Measurements from ENCODE around the gene MTA2. TPM values are rescaled to one million over a fixed set of nuclear protein-coding genes. Genes with fewer than 3 reads are reported as not detected.
A peak's percentile ranks its signal among the peaks of the same experiment; 100 is the strongest.
"Not testable (repeated sequence)": the region's sequence is repeated elsewhere in the genome, so short reads cannot be mapped to it uniquely, and the experiment has no call there.

MTA2 gene
- total RNA-seq, 2 experiments from 2014 or later, result 231 to 233 TPM

DNA sequence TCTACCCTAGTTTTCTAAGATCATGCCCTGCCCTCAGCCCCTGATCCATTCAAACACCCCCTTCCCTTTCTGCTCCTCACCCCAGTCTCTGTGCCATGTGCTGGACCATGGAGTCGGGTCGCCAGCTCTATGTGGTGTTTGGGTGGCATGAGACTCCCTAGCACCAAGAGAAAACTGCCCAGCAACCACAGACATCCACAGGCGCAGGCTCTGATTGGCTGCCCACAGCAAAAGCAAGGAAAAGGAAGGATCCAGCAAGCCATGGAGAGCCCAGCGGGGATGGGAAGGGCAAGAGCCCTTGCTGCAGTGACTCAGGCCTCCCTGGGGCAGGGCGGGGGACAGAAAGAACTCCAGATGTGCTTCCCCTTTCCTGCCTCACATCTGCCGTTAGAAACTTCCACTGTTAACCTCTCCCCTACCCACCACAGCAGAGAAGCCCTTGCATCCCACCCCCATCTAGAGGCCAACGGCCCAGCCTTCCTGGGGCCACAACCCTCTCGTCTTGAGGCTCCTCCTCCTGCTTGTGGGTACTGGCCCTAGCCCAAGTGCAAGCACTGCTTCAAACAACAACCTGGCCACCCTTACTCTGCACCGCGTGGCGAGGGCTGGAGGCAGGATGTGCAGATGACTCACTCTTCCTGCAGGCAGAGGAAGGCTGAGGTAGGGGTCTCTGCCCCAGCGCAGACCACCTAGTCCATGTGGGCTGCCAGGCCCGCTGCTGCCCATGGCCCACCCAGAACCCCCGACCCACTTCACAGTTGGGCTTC lies 45.4 kb downstream of the MTA2 start:
- no peaks in the 10 kb centered on the region for H3K9me3 Mint-ChIP-seq
- POLR2A ChIA-PET, result interaction anchor here (0.6 to 7.2 kb wide), 18 partner anchors 11 to 368 kb away, joined by 4 to 97 read pairs (median 6); partner anchors contain the start of genes AHNAK, C11orf98, CSKMT and EEF1G
- peaks cover 82% of the 10 kb centered on the region for H3K4me1 Mint-ChIP-seq
- peak overlapping the region; percentile 79 for H3K4me3 Mint-ChIP-seq
- peak; percentile 79 for ATAC-seq (ENCODE audit: low read depth)
- H3K27me3 Mint-ChIP-seq, result no peaks in the 10 kb centered on the region
- DNase-seq, result peak; percentile 87
- peaks cover 12% of the 10 kb centered on the region for H3K36me3 Mint-ChIP-seq
- peak overlapping the region; percentile 97 for H3K27ac Mint-ChIP-seq

- H3K4me3 Mint-ChIP-seq, result peak overlapping the region; percentile 79
- peak overlapping the region; percentile 97 for H3K27ac Mint-ChIP-seq
- ATAC-seq (ENCODE audit: low read depth), result peak; percentile 8
- peaks cover 81% of the 10 kb centered on the region for H3K4me1 Mint-ChIP-seq
- H3K36me3 Mint-ChIP-seq, result peaks cover 12% of the 10 kb centered on the region
- no peaks in the 10 kb centered on the region for H3K9me3 Mint-ChIP-seq
- peak; percentile 58 for DNase-seq
- POLR2A ChIA-PET, result interaction anchor here (0.7 to 7.2 kb wide), 13 partner anchors 10 to 1715 kb away, joined by 3 to 97 read pairs (median 5); partner anchors contain the start of genes AHNAK, C11orf98, CSKMT and EEF1G
- peaks cover 4% of the 10 kb centered on the region for H3K27me3 Mint-ChIP-seq
Observed at GRCh38 chr11:62555464-62556107, 46.1 kb downstream of the MTA2 start.

DNA sequence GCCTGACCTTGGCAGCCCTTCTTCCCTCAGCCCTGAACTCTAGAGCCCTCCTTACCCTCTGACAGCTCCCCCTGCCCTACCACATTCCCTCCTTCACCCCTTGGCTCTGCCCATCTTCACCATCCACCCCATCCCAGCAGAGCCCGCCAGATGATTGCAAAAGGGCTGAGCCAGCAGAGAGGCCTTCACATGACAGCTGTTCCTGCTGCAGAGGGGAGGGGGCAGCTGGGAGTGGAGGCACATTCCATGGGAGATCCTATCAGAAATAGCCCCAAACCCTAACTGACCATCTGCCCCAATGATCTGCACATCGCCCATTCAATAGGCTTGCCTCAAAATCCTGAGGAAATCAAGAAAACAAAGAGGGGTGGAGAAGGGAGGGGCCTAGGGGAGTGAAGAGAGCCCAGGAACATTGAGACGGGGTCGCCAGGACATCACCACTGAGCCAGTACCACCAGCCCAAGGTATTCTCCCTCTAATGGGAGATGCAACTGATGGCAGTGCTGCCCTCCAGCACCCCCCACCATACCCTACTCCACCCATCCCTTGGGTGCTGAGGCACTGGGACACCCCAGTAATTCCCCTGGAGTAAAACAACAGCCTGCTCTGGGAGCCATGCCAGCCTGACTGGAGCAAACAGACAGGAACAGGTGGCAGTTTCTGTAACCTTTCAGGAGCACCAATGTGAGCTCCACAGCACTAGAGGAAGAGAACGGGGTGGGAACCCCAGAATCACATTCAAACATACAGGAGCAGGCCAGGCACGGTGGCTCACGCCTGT lies 47.1 kb downstream of the MTA2 start:
- peaks cover 74% of the 10 kb centered on the region for H3K4me1 Mint-ChIP-seq
- POLR2A ChIA-PET, result interaction anchor here (1.0 to 7.2 kb wide), 9 partner anchors 9 to 287 kb away, joined by 3 to 97 read pairs (median 8); partner anchors contain the start of genes AHNAK, C11orf98, CSKMT and INTS5
- DNase-seq (no peak), ATAC-seq (ENCODE audit: low read depth) (no peak)
- H3K27me3 Mint-ChIP-seq, result peaks cover 14% of the 10 kb centered on the region
- peak overlapping the region; percentile 24 for H3K4me3 Mint-ChIP-seq
- peak overlapping the region; percentile 97 for H3K27ac Mint-ChIP-seq
- H3K36me3 Mint-ChIP-seq, result peaks cover 7% of the 10 kb centered on the region
- H3K9me3 Mint-ChIP-seq, result no peaks in the 10 kb centered on the region

GRCh38 chr11:62553839-62554361 lies 47.8 kb downstream of the MTA2 start:
- Mint-ChIP-seq H3K4me3 (no peak overlapping the region), H3K9me3 (no peaks in the 10 kb centered on the region), H3K27ac (peak overlapping the region; percentile 97), H3K4me1 (peaks cover 69% of the 10 kb centered on the region), H3K27me3 (peaks cover 20% of the 10 kb centered on the region), H3K36me3 (peaks cover under 1% of the 10 kb centered on the region)
- DNase-seq (no peak), ATAC-seq (ENCODE audit: low read depth) (no peak)
- POLR2A ChIA-PET, result interaction anchor here (1.0 to 7.2 kb wide), 6 partner anchors 9 to 126 kb away, joined by 5 to 97 read pairs (median 10); partner anchors contain the start of genes AHNAK, EEF1G, INTS5 and MTA2

DNA sequence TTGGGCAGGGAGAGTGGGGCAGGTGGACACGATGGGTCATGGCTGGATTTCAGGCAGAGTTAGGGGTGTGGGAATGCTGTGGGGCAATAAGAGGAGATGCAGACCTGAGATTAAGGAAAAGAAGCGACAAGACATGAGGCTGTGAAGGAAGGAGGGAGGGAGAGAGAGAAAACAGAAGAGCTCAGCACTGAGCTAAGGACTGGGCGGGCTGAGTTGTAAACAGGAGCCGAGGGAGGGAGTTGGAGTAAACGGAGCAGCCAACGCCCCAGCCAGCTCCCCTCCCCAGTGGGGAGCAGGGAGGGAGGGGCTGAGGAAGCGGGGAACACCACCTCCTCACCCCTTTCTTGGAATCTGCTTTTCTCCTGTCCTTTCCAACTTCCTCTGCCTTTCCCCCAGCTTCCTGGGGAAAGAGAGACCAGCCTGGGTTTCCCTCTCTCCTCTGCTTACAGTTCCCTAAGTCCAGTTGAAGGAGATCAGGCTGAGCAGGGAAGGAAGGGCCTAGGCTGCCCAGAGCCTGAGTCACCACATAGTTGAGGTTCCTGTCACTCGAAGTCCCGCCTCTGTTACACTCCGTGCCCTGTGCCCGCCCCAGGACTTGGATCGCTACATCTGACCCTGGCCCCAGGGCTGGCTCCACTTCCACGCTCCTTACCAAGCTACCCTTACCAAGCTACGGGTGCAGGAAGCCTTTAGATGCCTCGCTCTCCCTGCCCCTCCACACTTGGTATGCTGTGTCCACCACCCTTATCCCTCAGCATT lies 48.4 kb downstream of the MTA2 start:
- peak overlapping the region; percentile 97 for H3K27ac Mint-ChIP-seq
- peaks cover 27% of the 10 kb centered on the region for H3K27me3 Mint-ChIP-seq
- DNase-seq (peak; percentile 70), ATAC-seq (ENCODE audit: low read depth) (peak; percentile 8)
- H3K9me3 Mint-ChIP-seq, result no peaks in the 10 kb centered on the region
- POLR2A ChIA-PET, result interaction anchor here (0.7 to 7.2 kb wide), 10 partner anchors 8 to 151 kb away, joined by 3 to 97 read pairs (median 6); partner anchors contain the start of genes AHNAK, C11orf98, CSKMT and EEF1G
- peaks cover 67% of the 10 kb centered on the region for H3K4me1 Mint-ChIP-seq
- H3K4me3 Mint-ChIP-seq, result peak overlapping the region; percentile 54
- no peaks in the 10 kb centered on the region for H3K36me3 Mint-ChIP-seq

DNA sequence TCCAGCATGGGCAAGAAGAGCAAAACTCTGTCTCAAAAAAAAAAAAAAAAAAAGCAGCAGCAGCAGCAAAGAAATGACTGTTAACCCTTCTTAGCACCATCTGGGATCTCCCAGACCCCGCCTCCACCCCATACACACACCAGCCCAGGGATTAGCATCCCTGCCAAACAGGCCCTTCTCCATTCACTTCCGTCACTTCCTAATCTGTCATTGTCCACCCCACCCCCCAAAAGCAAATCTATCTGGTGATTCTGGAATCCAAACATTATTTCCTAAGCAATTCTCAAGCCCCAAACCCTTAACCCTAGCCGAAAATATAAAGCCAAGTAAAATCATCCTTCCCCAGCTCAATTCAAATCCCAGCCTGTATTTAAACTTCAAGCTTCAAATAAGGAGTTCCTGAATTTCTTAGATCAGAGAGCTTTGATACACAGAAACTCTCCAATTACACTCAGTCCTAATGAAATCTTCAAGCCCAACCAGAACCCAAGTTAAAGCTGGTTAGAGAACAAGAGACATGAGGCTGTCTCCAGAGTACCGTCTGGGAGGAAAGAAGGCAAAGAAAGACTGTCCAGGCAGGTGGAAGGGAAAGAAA lies 49.1 kb downstream of the MTA2 start:
- H3K4me3 Mint-ChIP-seq, result peak overlapping the region; percentile 54
- POLR2A ChIA-PET, result interaction anchor here (0.6 to 7.2 kb wide), 15 partner anchors 7 to 329 kb away, joined by 3 to 97 read pairs (median 5); partner anchors contain the start of genes AHNAK, B3GAT3, C11orf98 and CSKMT
- H3K36me3 Mint-ChIP-seq, result no peaks in the 10 kb centered on the region
- no peaks in the 10 kb centered on the region for H3K9me3 Mint-ChIP-seq
- DNase-seq (no peak), ATAC-seq (ENCODE audit: low read depth) (no peak)
- peaks cover 66% of the 10 kb centered on the region for H3K4me1 Mint-ChIP-seq
- H3K27ac Mint-ChIP-seq, result peak overlapping the region; percentile 97
- H3K27me3 Mint-ChIP-seq, result peaks cover 34% of the 10 kb centered on the region

- H3K9me3 Mint-ChIP-seq; ATAC-seq (ENCODE audit: low read depth); DNase-seq; H3K27ac Mint-ChIP-seq; H3K4me3 Mint-ChIP-seq; H3K36me3 Mint-ChIP-seq: not testable (repeated sequence)
- Mint-ChIP-seq H3K27me3 (peaks cover 39% of the 10 kb centered on the region), H3K4me1 (peaks cover 51% of the 10 kb centered on the region)
- POLR2A ChIA-PET, result interaction anchor here (0.8 kb wide), 1 partner anchor 114 kb away, joined by 3 read pairs; the partner anchor contains the start of genes C11orf98 and CSKMT
Observed at GRCh38 chr11:62550478-62550877, 51.2 kb downstream of the MTA2 start.

GRCh38 chr11:62548545-62549335 lies 52.9 kb downstream of the MTA2 start:
- DNase-seq (no peak), ATAC-seq (ENCODE audit: low read depth) (no peak)
- Mint-ChIP-seq H3K36me3 (no peaks in the 10 kb centered on the region), H3K27ac (no peak overlapping the region), H3K4me3 (no peak overlapping the region), H3K9me3 (no peaks in the 10 kb centered on the region), H3K4me1 (peaks cover 45% of the 10 kb centered on the region), H3K27me3 (peaks cover 39% of the 10 kb centered on the region)
- POLR2A ChIA-PET, result interaction anchor here (2.5 kb wide), 1 partner anchor 25 kb away, joined by 6 read pairs; the partner anchor contains the start of gene EEF1G

DNA sequence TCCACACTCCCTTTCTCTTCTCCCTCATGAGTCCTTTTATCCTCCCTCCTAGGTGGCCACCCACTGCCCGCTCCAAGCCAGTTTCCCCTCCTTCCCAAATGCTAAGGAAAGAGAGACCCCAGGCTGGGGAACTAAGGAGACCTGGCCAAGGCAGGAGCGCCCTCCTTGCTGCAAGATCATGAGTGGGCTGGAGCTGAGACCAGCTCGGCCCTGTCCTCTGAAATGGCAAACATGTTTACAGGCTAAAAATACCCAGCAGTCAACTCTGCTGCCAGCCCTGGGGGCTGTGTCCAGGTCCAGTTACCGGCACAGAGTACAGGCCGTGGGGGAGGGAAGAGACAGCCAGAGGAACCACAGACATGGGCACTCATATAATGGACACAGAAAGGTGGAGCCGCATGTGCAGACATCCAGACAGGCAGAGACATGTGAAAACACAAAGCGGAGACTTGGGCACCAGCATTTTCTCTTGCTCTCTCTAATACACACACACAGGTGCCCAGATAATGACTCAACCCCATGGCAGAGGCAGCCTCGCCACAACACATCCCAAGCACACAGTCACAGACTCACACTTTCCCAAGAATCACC lies 53.9 kb downstream of the MTA2 start:
- DNase-seq, result no peak
- no peaks in the 10 kb centered on the region for H3K36me3 Mint-ChIP-seq
- H3K4me3 Mint-ChIP-seq, result peak overlapping the region; percentile 75
- POLR2A ChIA-PET, result interaction anchor here (1.4 to 6.0 kb wide), 4 partner anchors 7 to 146 kb away, joined by 3 to 97 read pairs (median 10); partner anchors contain the start of genes EEF1G and TUT1
- peak overlapping the region; percentile 67 for H3K27ac Mint-ChIP-seq
- H3K9me3 Mint-ChIP-seq, result no peaks in the 10 kb centered on the region
- H3K27me3 Mint-ChIP-seq, result peaks cover 39% of the 10 kb centered on the region
- ATAC-seq (ENCODE audit: low read depth), result no peak
- H3K4me1 Mint-ChIP-seq, result peaks cover 46% of the 10 kb centered on the region

- peak overlapping the region; percentile 67 for H3K27ac Mint-ChIP-seq
- peaks cover 46% of the 10 kb centered on the region for H3K4me1 Mint-ChIP-seq
- H3K27me3 Mint-ChIP-seq, result peaks cover 39% of the 10 kb centered on the region
- ATAC-seq (ENCODE audit: low read depth) (peak; percentile 1), DNase-seq (no peak)
- H3K9me3 Mint-ChIP-seq, result no peaks in the 10 kb centered on the region
- H3K36me3 Mint-ChIP-seq, result no peaks in the 10 kb centered on the region
- POLR2A ChIA-PET, result interaction anchor here (0.6 to 6.0 kb wide), 6 partner anchors 8 to 164 kb away, joined by 3 to 97 read pairs (median 5); partner anchors contain the start of genes EEF1G and TUT1
- H3K4me3 Mint-ChIP-seq, result peak overlapping the region; percentile 75
Observed at GRCh38 chr11:62546929-62547625, 54.6 kb downstream of the MTA2 start.
